PFSK-1 (cell line): Measurements from ENCODE around the gene TBC1D24.

Experiments used
- FOXP2 ChIP-seq: optimal IDR thresholded peaks from 2 replicates; pipeline ENCODE3; 2011; ENCODE audit warnings: borderline replicate concordance, control low read depth, inconsistent platforms; ENCODE audit not compliant: insufficient read depth; ENCODE audit errors: extremely low read length, extremely low read depth
- POLR2AphosphoS5 ChIP-seq: IDR thresholded peaks from 2 replicates; pipeline ENCODE4 v1.6.1; 2012; ENCODE audit warnings: low read depth, mild to moderate bottlenecking, control low read depth, low read length, moderate library complexity
- REST ChIP-seq, 2 experiments: IDR thresholded peaks; 2 replicates each; pipeline versions ENCODE4 v1.6.1 to v1.8.0; 2011 to 2012; ENCODE audit warnings: low read depth in 2 of 2, low read length in 2 of 2, control low read depth in 1 of 2, inconsistent platforms in 1 of 2, mild to moderate bottlenecking in 1 of 2, moderate library complexity in 1 of 2; ENCODE audit not compliant: insufficient read depth in 1 of 2
- SIN3A ChIP-seq: IDR thresholded peaks from 2 replicates; pipeline ENCODE4 v1.6.1; 2012; ENCODE audit warnings: mild to moderate bottlenecking, low read length, moderate library complexity, borderline replicate concordance; ENCODE audit not compliant: insufficient read depth
- TAF1 ChIP-seq: IDR thresholded peaks from 2 replicates; pipeline ENCODE4 v1.6.1; 2012; ENCODE audit warnings: low read length, control low read depth, borderline replicate concordance; ENCODE audit not compliant: insufficient read depth

TBC1D24 gene

GRCh38 chr16:2478279-2478678 lies 3.4 kb downstream of the TBC1D24 start:
- TF ChIP-seq REST (IDR thresholded peaks at IDR 0.05; ENCODE audit: insufficient read depth in 1 of 2, low read depth in 2 of 2, low read length in 2 of 2) (no peak), POLR2AphosphoS5 (no peak), SIN3A (no peak), FOXP2 (no peak), TAF1 (no peak)

DNA sequence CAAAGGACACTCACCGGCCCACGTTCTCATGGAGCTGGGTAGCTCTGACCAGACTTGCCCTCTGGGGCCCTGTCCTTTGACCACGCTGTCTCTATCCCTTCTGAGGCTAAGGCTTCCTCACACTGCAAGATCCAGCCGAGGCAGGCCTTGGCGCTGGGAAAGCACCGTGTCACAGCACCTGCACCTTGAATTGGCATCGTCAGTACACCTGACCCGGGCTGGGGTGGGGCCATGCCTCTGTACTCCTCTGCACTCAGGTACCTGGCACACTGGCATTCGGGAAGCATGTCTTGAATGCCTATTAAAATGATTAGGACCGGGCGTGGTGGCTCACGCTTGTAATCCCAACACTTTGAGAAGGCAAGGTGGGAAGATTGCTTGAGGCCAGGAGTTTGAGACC lies 6.0 kb downstream of the TBC1D24 start:
- TF ChIP-seq TAF1 (no peak), REST (IDR thresholded peaks at IDR 0.05; ENCODE audit: insufficient read depth in 1 of 2, low read depth in 2 of 2, low read length in 2 of 2) (no peak), POLR2AphosphoS5 (no peak), SIN3A (no peak), FOXP2 (no peak)

- TF ChIP-seq REST (IDR thresholded peaks at IDR 0.05; ENCODE audit: insufficient read depth in 1 of 2, low read depth in 2 of 2, low read length in 2 of 2) (no peak), TAF1 (no peak), FOXP2 (no peak), POLR2AphosphoS5 (no peak), SIN3A (no peak)
These were observed 6.7 kb downstream of the TBC1D24 start for GRCh38 chr16:2481676-2482075.

DNA sequence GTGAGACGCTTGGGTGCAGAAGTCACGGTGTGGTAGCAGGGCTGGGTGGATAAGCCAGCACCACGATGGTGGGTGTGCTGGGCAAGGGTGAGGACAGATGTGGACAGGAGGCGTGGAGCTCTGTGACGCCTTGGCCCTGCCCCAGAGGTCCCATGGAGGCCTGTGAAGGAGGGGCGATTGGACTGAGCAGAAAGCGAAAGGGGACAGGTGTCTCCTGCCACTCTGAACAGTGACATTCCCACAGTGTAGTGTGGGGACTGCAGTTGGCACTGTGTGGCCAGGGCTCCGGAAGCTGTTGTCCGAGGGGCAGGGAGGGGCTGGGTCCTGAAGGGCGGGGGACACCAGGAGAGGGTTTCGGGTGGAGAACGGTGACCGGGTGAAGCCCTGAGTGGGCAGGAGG lies 7.3 kb downstream of the TBC1D24 start:
- TF ChIP-seq FOXP2: no peak
- no peak for TF ChIP-seq TAF1
- no peak for TF ChIP-seq SIN3A
- no peak for TF ChIP-seq POLR2AphosphoS5
- no peak for TF ChIP-seq REST (IDR thresholded peaks at IDR 0.05; ENCODE audit: insufficient read depth in 1 of 2, low read depth in 2 of 2, low read length in 2 of 2)
